K562 (cell line): Measurements from ENCODE around the gene SPTBN2. TPM values are rescaled to one million over a fixed set of nuclear protein-coding genes. Genes with fewer than 3 reads are reported as not detected.

Experiments
- CBFA2T2 ChIP-seq: fragments of 450-650 bp; conservative IDR thresholded peaks from 2 replicates; pipeline ENCODE4 v1.6.1; 2017; ENCODE audit warnings: mild to moderate bottlenecking
- EHMT2 ChIP-seq: fragments of 450-650 bp; IDR thresholded peaks from 2 replicates; pipeline ENCODE4 v1.6.1; 2018; ENCODE audit warnings: antibody characterized with exemption
- ETV6 ChIP-seq, 3 experiments: fragments of 150-350 bp in 1 of 3; sonication (generic) in 1 of 3; formaldehyde crosslinking in 1 of 3; IDR thresholded peaks; 2 replicates each; pipeline versions ENCODE4 v1.6.1 to v1.8.0; 2014 to 2022; ENCODE audit warnings: borderline replicate concordance in 2 of 3, low read depth in 2 of 3, antibody characterized with exemption in 1 of 3, low read length in 1 of 3, mild to moderate bottlenecking in 1 of 3, missing genetic modification reagents in 1 of 3
- NEUROD1 ChIP-seq: fragments of 150-350 bp; IDR thresholded peaks from 2 replicates; pipeline ENCODE4 v1.6.1; 2014; ENCODE audit warnings: borderline replicate concordance, low read length, low read depth; ENCODE audit not compliant: partially characterized antibody
- POLR2A ChIP-seq: fragments of 450-650 bp; conservative IDR thresholded peaks from 2 replicates; pipeline ENCODE4 v1.6.1; 2016
- RBM39 ChIP-seq: fragments of 200-400 bp; formaldehyde crosslinking; optimal IDR thresholded peaks from 2 replicates; pipeline ENCODE3; 2018; ENCODE audit warnings: low read depth, low read length
- RFX7 ChIP-seq: fragments of 250-450 bp; sonication (Bioruptor Pico); IDR thresholded peaks from 2 replicates; pipeline ENCODE4 v1.5.1; 2021; ENCODE audit warnings: mild to moderate bottlenecking
- polyA plus RNA-seq, 8 experiments: library from polyadenylated mRNA; depleted of rRNA in 4 of 8; stranded (reverse) in 5 of 8; unstranded in 3 of 8; fragments of >200 nt; fragmentation: Nextera tagmentation in 2 of 8; fragmentation: Illumina TruSeq in 1 of 8; extraction: Ambion mirVana in 2 of 8; extraction: Trizol in 1 of 8; gene quantifications; 2 replicates each; pipeline versions ENCODE4 v1.2.1 to v1.2.3, GENCODE V29; 2011 to 2014; ENCODE audit warnings: inconsistent platforms in 1 of 8, missing spikeins in 1 of 8
- total RNA-seq, 7 experiments: library from RNA; depleted of rRNA in 6 of 7; stranded (reverse); fragments of >200 nt in 6 of 7; fragmentation: Illumina TruSeq in 2 of 7; extraction: Trizol in 2 of 7; gene quantifications; 2 replicates each; pipeline versions ENCODE4 v1.2.1 to v1.2.3, GENCODE V29; 2011 to 2021; ENCODE audit warnings: low replicate concordance in 1 of 7
- TF ChIP-seq, protein P1 (sequence below): fragments of 200-800 bp; sonication (Bioruptor generic); IDR thresholded peaks from 2 replicates; pipeline ENCODE4 v1.6.1; 2016; ENCODE audit warnings: missing genetic modification characterization, missing compliant biosample characterization
- TF ChIP-seq, protein P2 (sequence below): fragments of 450-650 bp; IDR thresholded peaks from 2 replicates; pipeline ENCODE4 v1.6.1; 2016; ENCODE audit warnings: mild to moderate bottlenecking, moderate library complexity

The SPTBN2 gene
- total and polyA plus RNA-seq, 9 of the 15 experiments (the other 6 are each of a cell fraction or from before 2014, with no cell fraction given): 0.38 to 56.5 (median 19.7) TPM

DNA sequence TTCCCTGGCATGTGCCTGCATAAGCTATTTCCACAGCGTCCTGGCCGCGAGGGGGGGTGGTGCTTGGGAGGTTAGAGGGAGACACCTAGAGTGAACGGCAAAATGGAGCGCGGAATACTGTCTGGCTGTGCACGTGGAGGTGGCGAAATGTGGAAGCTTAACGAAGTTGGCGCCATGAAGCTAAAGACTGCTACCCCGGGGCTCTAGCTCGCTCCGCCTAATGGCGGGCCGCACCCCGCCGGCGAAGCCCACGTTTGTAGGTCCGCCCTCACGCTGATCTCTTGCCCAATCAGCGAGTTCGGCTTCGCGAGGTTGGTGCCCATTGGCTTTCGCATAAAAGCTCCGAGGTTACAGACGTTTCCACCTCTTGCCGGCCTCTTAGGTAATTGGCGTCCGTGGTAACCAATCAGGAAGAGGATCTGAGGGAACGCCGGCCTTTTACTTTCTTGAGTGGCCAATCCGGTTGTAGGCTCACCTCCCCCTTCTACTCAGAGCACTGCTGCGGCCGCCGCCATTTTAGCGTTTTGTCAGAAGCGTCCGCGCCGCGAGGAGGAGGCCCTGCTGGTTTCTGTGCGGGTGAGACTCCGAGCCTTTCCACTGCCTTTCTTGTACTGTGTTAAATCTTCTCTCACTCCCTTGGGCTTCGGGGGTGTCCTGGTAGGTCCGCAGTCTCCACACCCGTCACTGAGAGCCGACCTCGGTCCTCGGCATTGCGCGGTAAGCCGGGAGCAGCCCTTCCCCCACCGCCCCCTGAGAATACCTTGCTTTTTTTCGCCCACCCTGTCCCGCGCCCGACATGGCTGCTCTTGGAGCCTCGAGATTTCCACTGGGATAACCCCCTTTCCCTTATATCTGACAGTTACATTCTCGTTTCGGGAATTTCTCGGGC lies 90.6 kb downstream of the SPTBN2 start, which contains the start of gene RBM4 (continued):
- TF ChIP-seq NEUROD1: peak; percentile 89
- 0 out of 4 replicates have a peak, but pooled peaks of 1 of the 2 experiments have one; percentile 13 for TF ChIP-seq ETV6 (IDR thresholded peaks at IDR 0.05; ENCODE audit: borderline replicate concordance in 1 of 2, low read depth in 2 of 2, low read length in 1 of 2)
- no peak for TF ChIP-seq ETV6 (CRISPR knock-in tag; IDR thresholded peaks at IDR 0.05; ENCODE audit: borderline replicate concordance)
- TF ChIP-seq EHMT2: no peak
- TF ChIP-seq RBM39: peak; percentile 53
- no peak for TF ChIP-seq RFX7 (CRISPR knock-in tag)
- no peak for TF ChIP-seq CBFA2T2
- TF ChIP-seq, protein P1, sequence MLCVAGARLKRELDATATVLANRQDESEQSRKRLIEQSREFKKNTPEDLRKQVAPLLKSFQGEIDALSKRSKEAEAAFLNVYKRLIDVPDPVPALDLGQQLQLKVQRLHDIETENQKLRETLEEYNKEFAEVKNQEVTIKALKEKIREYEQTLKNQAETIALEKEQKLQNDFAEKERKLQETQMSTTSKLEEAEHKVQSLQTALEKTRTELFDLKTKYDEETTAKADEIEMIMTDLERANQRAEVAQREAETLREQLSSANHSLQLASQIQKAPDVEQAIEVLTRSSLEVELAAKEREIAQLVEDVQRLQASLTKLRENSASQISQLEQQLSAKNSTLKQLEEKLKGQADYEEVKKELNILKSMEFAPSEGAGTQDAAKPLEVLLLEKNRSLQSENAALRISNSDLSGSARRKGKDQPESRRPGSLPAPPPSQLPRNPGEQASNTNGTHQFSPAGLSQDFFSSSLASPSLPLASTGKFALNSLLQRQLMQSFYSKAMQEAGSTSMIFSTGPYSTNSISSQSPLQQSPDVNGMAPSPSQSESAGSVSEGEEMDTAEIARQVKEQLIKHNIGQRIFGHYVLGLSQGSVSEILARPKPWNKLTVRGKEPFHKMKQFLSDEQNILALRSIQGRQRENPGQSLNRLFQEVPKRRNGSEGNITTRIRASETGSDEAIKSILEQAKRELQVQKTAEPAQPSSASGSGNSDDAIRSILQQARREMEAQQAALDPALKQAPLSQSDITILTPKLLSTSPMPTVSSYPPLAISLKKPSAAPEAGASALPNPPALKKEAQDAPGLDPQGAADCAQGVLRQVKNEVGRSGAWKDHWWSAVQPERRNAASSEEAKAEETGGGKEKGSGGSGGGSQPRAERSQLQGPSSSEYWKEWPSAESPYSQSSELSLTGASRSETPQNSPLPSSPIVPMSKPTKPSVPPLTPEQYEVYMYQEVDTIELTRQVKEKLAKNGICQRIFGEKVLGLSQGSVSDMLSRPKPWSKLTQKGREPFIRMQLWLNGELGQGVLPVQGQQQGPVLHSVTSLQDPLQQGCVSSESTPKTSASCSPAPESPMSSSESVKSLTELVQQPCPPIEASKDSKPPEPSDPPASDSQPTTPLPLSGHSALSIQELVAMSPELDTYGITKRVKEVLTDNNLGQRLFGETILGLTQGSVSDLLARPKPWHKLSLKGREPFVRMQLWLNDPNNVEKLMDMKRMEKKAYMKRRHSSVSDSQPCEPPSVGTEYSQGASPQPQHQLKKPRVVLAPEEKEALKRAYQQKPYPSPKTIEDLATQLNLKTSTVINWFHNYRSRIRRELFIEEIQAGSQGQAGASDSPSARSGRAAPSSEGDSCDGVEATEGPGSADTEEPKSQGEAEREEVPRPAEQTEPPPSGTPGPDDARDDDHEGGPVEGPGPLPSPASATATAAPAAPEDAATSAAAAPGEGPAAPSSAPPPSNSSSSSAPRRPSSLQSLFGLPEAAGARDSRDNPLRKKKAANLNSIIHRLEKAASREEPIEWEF (CRISPR knock-in tag): peak; percentile 57; the same call in 1 of the 2 replicates
- TF ChIP-seq, protein P2, sequence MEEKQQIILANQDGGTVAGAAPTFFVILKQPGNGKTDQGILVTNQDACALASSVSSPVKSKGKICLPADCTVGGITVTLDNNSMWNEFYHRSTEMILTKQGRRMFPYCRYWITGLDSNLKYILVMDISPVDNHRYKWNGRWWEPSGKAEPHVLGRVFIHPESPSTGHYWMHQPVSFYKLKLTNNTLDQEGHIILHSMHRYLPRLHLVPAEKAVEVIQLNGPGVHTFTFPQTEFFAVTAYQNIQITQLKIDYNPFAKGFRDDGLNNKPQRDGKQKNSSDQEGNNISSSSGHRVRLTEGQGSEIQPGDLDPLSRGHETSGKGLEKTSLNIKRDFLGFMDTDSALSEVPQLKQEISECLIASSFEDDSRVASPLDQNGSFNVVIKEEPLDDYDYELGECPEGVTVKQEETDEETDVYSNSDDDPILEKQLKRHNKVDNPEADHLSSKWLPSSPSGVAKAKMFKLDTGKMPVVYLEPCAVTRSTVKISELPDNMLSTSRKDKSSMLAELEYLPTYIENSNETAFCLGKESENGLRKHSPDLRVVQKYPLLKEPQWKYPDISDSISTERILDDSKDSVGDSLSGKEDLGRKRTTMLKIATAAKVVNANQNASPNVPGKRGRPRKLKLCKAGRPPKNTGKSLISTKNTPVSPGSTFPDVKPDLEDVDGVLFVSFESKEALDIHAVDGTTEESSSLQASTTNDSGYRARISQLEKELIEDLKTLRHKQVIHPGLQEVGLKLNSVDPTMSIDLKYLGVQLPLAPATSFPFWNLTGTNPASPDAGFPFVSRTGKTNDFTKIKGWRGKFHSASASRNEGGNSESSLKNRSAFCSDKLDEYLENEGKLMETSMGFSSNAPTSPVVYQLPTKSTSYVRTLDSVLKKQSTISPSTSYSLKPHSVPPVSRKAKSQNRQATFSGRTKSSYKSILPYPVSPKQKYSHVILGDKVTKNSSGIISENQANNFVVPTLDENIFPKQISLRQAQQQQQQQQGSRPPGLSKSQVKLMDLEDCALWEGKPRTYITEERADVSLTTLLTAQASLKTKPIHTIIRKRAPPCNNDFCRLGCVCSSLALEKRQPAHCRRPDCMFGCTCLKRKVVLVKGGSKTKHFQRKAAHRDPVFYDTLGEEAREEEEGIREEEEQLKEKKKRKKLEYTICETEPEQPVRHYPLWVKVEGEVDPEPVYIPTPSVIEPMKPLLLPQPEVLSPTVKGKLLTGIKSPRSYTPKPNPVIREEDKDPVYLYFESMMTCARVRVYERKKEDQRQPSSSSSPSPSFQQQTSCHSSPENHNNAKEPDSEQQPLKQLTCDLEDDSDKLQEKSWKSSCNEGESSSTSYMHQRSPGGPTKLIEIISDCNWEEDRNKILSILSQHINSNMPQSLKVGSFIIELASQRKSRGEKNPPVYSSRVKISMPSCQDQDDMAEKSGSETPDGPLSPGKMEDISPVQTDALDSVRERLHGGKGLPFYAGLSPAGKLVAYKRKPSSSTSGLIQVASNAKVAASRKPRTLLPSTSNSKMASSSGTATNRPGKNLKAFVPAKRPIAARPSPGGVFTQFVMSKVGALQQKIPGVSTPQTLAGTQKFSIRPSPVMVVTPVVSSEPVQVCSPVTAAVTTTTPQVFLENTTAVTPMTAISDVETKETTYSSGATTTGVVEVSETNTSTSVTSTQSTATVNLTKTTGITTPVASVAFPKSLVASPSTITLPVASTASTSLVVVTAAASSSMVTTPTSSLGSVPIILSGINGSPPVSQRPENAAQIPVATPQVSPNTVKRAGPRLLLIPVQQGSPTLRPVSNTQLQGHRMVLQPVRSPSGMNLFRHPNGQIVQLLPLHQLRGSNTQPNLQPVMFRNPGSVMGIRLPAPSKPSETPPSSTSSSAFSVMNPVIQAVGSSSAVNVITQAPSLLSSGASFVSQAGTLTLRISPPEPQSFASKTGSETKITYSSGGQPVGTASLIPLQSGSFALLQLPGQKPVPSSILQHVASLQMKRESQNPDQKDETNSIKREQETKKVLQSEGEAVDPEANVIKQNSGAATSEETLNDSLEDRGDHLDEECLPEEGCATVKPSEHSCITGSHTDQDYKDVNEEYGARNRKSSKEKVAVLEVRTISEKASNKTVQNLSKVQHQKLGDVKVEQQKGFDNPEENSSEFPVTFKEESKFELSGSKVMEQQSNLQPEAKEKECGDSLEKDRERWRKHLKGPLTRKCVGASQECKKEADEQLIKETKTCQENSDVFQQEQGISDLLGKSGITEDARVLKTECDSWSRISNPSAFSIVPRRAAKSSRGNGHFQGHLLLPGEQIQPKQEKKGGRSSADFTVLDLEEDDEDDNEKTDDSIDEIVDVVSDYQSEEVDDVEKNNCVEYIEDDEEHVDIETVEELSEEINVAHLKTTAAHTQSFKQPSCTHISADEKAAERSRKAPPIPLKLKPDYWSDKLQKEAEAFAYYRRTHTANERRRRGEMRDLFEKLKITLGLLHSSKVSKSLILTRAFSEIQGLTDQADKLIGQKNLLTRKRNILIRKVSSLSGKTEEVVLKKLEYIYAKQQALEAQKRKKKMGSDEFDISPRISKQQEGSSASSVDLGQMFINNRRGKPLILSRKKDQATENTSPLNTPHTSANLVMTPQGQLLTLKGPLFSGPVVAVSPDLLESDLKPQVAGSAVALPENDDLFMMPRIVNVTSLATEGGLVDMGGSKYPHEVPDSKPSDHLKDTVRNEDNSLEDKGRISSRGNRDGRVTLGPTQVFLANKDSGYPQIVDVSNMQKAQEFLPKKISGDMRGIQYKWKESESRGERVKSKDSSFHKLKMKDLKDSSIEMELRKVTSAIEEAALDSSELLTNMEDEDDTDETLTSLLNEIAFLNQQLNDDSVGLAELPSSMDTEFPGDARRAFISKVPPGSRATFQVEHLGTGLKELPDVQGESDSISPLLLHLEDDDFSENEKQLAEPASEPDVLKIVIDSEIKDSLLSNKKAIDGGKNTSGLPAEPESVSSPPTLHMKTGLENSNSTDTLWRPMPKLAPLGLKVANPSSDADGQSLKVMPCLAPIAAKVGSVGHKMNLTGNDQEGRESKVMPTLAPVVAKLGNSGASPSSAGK: peak; percentile 97
- TF ChIP-seq POLR2A: peak; percentile 96
